ENCODE results near the gene C11orf86. TPM values are rescaled to one million over a fixed set of nuclear protein-coding genes. Genes with fewer than 3 reads are reported as not detected.
A peak's percentile ranks its signal among the peaks of the same experiment; 100 is the strongest.

Gene C11orf86
- total RNA-seq, 2 donors from 2014 or later = not detected

DNA sequence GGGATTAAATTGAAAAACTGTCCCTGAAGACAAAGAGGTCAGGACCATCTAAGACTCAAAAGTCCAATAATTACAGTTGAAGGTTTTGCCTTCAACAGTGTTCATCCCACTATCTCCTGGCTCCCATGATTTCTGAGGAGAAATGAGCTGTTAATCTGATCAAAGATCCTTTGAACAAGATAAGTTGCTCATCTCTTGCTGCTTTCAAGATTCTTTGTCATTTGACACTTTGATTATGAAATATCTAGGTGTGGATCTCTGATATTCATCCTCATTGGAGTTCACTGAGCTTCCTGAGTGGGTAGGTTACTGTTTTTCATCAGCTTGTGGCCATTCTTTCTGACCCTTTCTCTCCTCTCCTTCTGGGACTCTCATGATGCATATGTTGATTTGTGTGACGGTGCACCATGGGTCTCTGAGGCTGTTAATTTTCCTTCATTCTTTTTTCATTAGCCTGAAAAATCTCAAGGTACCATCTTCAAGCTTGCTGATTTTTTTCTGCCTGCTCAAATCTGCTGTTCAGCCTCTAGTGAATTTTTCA, 37.8 kb upstream of the C11orf86 start:
- DNase-seq = no peak
- Mint-ChIP-seq H3K27me3 (ENCODE audit: insufficient read depth) (no peaks in the 10 kb centered on the region), H3K4me3 (no peak overlapping the region), H3K36me3 (ENCODE audit: low read depth) (peaks cover under 1% of the 10 kb centered on the region), H3K27ac (no peak overlapping the region), H3K9me3 (no peaks in the 10 kb centered on the region), H3K4me1 (peaks cover 4% of the 10 kb centered on the region)
- H3K4me3 ChIP-seq (ENCODE audit: low read length) = no peak overlapping the region
- 95 to 100% methylated on average over 1 of the region's 1 CpG for WGBS, 2 experiments (ENCODE audit: insufficient coverage in 1 of 2, insufficient read length in 1 of 2)
- TF ChIP-seq, protein P1, sequence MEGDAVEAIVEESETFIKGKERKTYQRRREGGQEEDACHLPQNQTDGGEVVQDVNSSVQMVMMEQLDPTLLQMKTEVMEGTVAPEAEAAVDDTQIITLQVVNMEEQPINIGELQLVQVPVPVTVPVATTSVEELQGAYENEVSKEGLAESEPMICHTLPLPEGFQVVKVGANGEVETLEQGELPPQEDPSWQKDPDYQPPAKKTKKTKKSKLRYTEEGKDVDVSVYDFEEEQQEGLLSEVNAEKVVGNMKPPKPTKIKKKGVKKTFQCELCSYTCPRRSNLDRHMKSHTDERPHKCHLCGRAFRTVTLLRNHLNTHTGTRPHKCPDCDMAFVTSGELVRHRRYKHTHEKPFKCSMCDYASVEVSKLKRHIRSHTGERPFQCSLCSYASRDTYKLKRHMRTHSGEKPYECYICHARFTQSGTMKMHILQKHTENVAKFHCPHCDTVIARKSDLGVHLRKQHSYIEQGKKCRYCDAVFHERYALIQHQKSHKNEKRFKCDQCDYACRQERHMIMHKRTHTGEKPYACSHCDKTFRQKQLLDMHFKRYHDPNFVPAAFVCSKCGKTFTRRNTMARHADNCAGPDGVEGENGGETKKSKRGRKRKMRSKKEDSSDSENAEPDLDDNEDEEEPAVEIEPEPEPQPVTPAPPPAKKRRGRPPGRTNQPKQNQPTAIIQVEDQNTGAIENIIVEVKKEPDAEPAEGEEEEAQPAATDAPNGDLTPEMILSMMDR (conservative IDR thresholded peaks at IDR 0.05) = no peak
- no peaks in the 10 kb centered on the region for H3K27me3 ChIP-seq (ENCODE audit: control insufficient read depth, insufficient read depth, low read length, poor library complexity, severe bottlenecking)
- no peaks in the 10 kb centered on the region for H3K4me1 ChIP-seq (ENCODE audit: control insufficient read depth, insufficient read depth, low read length)
- no peak overlapping the region for H3K9ac ChIP-seq (ENCODE audit: extremely low read depth, low read length, poor library complexity, severe bottlenecking)
- no peaks in the 10 kb centered on the region for H3K36me3 ChIP-seq (ENCODE audit: control insufficient read depth, insufficient read depth, low read length)
- no peak overlapping the region for H3K27ac ChIP-seq (ENCODE audit: low read depth, low read length)
- no peaks in the 10 kb centered on the region for H3K9me3 ChIP-seq (ENCODE audit: control insufficient read depth, low read length)

DNA sequence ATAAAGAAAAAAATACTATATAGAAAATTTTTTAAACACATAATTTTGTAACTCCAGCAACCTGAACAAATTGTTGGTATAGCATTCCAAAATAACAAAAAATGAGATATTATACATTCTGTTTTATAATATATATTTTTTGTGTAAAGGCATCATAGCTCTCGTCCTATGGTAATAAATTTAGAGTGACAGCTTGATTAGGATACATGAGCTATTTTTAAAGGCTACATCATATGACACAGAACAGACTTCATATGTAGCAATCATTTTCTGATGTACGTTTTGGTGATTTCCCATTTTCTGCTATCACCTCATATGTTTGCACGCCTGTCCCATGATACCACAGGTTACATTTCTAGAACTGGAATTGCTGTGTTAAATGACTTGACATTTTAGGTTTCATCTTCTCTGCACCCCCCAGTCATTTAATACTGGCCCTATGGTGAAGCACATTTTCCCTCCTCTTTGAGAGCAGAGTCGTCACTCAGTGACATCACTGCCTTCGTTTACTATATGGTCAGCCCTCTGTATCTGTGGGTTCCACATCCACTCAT, 36.4 kb upstream of the C11orf86 start:
- 96% methylated on average over 4 of the region's 5 CpGs for whole genome bisulfite sequencing, 2 experiments (ENCODE audit: insufficient coverage in 1 of 2, insufficient read length in 1 of 2)
- Histone ChIP-seq H3K36me3 (ENCODE audit: control insufficient read depth, insufficient read depth, low read length) (no peaks in the 10 kb centered on the region), H3K27me3 (ENCODE audit: control insufficient read depth, insufficient read depth, low read length, poor library complexity, severe bottlenecking) (no peaks in the 10 kb centered on the region), H3K4me3 (ENCODE audit: low read length) (no peak overlapping the region), H3K9ac (ENCODE audit: extremely low read depth, low read length, poor library complexity, severe bottlenecking) (no peak overlapping the region), H3K4me1 (ENCODE audit: control insufficient read depth, insufficient read depth, low read length) (no peaks in the 10 kb centered on the region), H3K27ac (ENCODE audit: low read depth, low read length) (no peak overlapping the region), H3K9me3 (ENCODE audit: control insufficient read depth, low read length) (no peaks in the 10 kb centered on the region)
- no peak for DNase-seq
- Mint-ChIP-seq H3K27ac (no peak overlapping the region), H3K36me3 (ENCODE audit: low read depth) (peaks cover 8% of the 10 kb centered on the region), H3K9me3 (no peaks in the 10 kb centered on the region), H3K4me1 (no peaks in the 10 kb centered on the region), H3K27me3 (ENCODE audit: insufficient read depth) (no peaks in the 10 kb centered on the region), H3K4me3 (no peak overlapping the region)
- TF ChIP-seq, protein P1 (conservative IDR thresholded peaks at IDR 0.05) = no peak

DNA sequence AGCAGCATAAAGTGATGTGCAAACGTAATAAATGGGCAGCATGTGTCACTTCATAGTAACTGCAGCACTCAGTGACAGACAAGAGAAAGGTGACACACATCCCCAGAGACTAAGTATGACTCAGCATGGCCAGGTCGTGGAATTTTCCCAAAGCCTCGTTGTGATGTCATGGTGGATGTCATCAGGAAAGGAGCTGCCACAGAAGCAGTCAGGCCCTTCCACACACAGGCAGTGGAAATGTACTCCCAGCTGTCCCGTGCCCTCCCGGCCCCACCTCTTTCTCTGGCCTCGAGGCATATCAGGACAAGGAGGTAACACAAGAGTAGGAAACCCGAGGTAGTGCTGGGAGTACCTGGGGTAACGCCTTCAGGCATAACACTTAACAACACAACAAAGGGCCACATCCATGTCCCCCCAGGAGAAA, 25.0 kb upstream of the C11orf86 start:
- Mint-ChIP-seq H3K4me1 (peaks cover 2% of the 10 kb centered on the region), H3K9me3 (no peaks in the 10 kb centered on the region), H3K27me3 (ENCODE audit: insufficient read depth) (no peaks in the 10 kb centered on the region), H3K36me3 (ENCODE audit: low read depth) (peaks cover 7% of the 10 kb centered on the region), H3K27ac (peak overlapping the region; percentile 23), H3K4me3 (no peak overlapping the region)
- Histone ChIP-seq H3K4me1 (ENCODE audit: control insufficient read depth, insufficient read depth, low read length) (no peaks in the 10 kb centered on the region), H3K4me3 (ENCODE audit: low read length) (no peak overlapping the region), H3K36me3 (ENCODE audit: control insufficient read depth, insufficient read depth, low read length) (no peaks in the 10 kb centered on the region), H3K9me3 (ENCODE audit: control insufficient read depth, low read length) (no peaks in the 10 kb centered on the region), H3K27me3 (ENCODE audit: control insufficient read depth, insufficient read depth, low read length, poor library complexity, severe bottlenecking) (no peaks in the 10 kb centered on the region), H3K27ac (ENCODE audit: low read depth, low read length) (no peak overlapping the region), H3K9ac (ENCODE audit: extremely low read depth, low read length, poor library complexity, severe bottlenecking) (peak overlapping the region; percentile 15)
- TF ChIP-seq, protein P1 (conservative IDR thresholded peaks at IDR 0.05) = no peak
- DNase-seq = peak; percentile 72
- WGBS, 2 experiments (ENCODE audit: insufficient coverage in 1 of 2, insufficient read length in 1 of 2) = 84 to 87% methylated on average over 3 to 6 of the region's 8 CpGs
